NB4 (cell line): ENCODE data around the gene MBIP.

ENCODE experiments used
- MYC ChIP-seq: IDR thresholded peaks from 2 replicates; pipeline ENCODE4 v1.6.1; 2011; ENCODE audit warnings: low read depth, low read length
- POLR2A ChIP-seq: IDR thresholded peaks from 2 replicates; pipeline ENCODE4 v1.6.1; 2011; ENCODE audit warnings: mild to moderate bottlenecking; ENCODE audit not compliant: insufficient read length; ENCODE audit errors: extremely low read depth
- TF ChIP-seq, protein P1 (sequence below): IDR thresholded peaks from one replicate; pipeline ENCODE4 v1.5.1; 2012; ENCODE audit warnings: low read depth, low read length
- TF ChIP-seq, protein P2 (sequence below): IDR thresholded peaks from 2 replicates; pipeline ENCODE4 v1.6.1; 2011; ENCODE audit warnings: low read depth, low read length

DNA sequence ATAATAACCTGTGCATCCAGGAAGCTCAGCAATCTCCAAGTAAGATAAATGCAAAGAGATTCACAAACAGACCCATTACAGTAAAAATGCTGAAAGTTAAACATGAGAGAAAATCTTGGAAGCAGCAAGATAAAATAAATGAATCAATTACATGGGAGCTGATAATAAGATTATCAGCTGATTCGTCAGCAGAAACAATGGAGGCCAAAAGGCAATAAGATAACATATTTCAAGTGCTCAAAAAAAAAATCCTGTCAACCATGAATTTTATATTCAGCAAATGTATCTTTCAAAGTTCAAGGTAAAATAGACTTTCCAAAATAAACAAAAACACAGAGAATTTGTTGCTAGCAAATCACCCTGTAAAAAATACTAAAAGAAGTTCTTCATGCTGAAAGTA lies 36.4 kb upstream of the MBIP start:
- TF ChIP-seq, protein P1, sequence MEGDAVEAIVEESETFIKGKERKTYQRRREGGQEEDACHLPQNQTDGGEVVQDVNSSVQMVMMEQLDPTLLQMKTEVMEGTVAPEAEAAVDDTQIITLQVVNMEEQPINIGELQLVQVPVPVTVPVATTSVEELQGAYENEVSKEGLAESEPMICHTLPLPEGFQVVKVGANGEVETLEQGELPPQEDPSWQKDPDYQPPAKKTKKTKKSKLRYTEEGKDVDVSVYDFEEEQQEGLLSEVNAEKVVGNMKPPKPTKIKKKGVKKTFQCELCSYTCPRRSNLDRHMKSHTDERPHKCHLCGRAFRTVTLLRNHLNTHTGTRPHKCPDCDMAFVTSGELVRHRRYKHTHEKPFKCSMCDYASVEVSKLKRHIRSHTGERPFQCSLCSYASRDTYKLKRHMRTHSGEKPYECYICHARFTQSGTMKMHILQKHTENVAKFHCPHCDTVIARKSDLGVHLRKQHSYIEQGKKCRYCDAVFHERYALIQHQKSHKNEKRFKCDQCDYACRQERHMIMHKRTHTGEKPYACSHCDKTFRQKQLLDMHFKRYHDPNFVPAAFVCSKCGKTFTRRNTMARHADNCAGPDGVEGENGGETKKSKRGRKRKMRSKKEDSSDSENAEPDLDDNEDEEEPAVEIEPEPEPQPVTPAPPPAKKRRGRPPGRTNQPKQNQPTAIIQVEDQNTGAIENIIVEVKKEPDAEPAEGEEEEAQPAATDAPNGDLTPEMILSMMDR = no peak
- TF ChIP-seq POLR2A = no peak
- TF ChIP-seq, protein P2, sequence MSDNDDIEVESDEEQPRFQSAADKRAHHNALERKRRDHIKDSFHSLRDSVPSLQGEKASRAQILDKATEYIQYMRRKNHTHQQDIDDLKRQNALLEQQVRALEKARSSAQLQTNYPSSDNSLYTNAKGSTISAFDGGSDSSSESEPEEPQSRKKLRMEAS = no peak
- no peak for TF ChIP-seq MYC
